GM12878 (cell line): Measurements from ENCODE around the gene MRPL23. TPM values are rescaled to one million over a fixed set of nuclear protein-coding genes. Genes with fewer than 3 reads are reported as not detected.

ENCODE experiments used
- ATAC-seq: fragments of 200-7000 bp; cut with Tn5 transposase; 3 replicates; pipeline ENCODE4 v1.9.1; 2020; ENCODE audit warnings: mild to moderate bottlenecking, moderate library complexity
- BruUV-seq: library from RNA; stranded (reverse); fragments of 400-500 nt; replicated peaks from 2 replicates; lab custom pipeline; 2021; lab: Mats Ljungman, UMichigan
- CTCF ChIA-PET: fragments of 300-600 bp; sonication (Branson Sonifier 250); formaldehyde crosslinking; extraction: SDS; loops from one replicate; lab custom pipeline; 2021; ENCODE audit warnings: inconsistent platforms; lab: Yijun Ruan, JAX
- POLR2A ChIA-PET: fragments of 350-600 bp; formaldehyde crosslinking; extraction: SDS; loops from one replicate; lab custom pipeline; 2021; ENCODE audit warnings: inconsistent platforms; lab: Charles Lee
- RAD21 ChIA-PET: fragments of 300-600 bp; sonication (Branson Sonifier 250); formaldehyde crosslinking; loops from one replicate; lab custom pipeline; 2023; ENCODE audit warnings: antibody characterized with exemption; ENCODE audit not compliant: unreplicated experiment; lab: Charles Lee
- SMC1A ChIA-PET: fragments of 300-600 bp; sonication (Branson Sonifier 250); formaldehyde crosslinking; loops from one replicate; lab custom pipeline; 2023; ENCODE audit not compliant: unreplicated experiment, uncharacterized antibody; lab: Charles Lee
- DNase-seq: peaks from one replicate; pipeline ENCODE4 v3.0.0-alpha.2; 2011; ENCODE audit warnings: low read depth, low spot score
- FAIRE-seq: peaks from 3 replicates; lab custom pipeline; 2011; peaks lifted over from hg19 to GRCh38; lab: Jason Lieb, UNC
- H2AFZ ChIP-seq: 2 replicates; pipeline ENCODE4 v1.6.0; 2011; ENCODE audit warnings: low read depth, low read length, control low read depth; ENCODE audit not compliant: control insufficient read depth
- H3K27ac ChIP-seq: 2 replicates; pipeline ENCODE4 v1.5.1; 2011; ENCODE audit warnings: control low read depth; ENCODE audit not compliant: control insufficient read depth, insufficient read depth
- H3K27me3 ChIP-seq, 2 experiments: replicated peaks in 1 of 2; 2 replicates each; pipeline versions ENCODE4 v1.6.0 to v1.6.1; 2011; ENCODE audit warnings: low read length in 1 of 2; ENCODE audit not compliant: control insufficient read depth in 2 of 2, insufficient read depth in 2 of 2
- H3K36me3 ChIP-seq, 2 experiments: 2 replicates each; pipeline ENCODE4 v1.5.1; 2011; ENCODE audit warnings: low read length in 1 of 2; ENCODE audit not compliant: control insufficient read depth in 2 of 2, insufficient read depth in 2 of 2
- H3K4me1 ChIP-seq: 2 replicates; pipeline ENCODE4 v1.6.1; 2011; ENCODE audit warnings: mild to moderate bottlenecking, low read length, moderate library complexity, mixed read lengths; ENCODE audit not compliant: control insufficient read depth, insufficient read depth
- H3K4me2 ChIP-seq: 2 replicates; pipeline ENCODE4 v1.6.0; 2011; ENCODE audit warnings: control low read depth; ENCODE audit not compliant: control insufficient read depth, insufficient read depth
- H3K4me3 ChIP-seq: fragments of 200-600 bp; sonication (generic); 2 replicates; pipeline ENCODE4 v1.5.1; 2016
- H3K79me2 ChIP-seq: 2 replicates; pipeline ENCODE4 v1.6.0; 2011; ENCODE audit warnings: low read length; ENCODE audit not compliant: control insufficient read depth, insufficient read depth
- H3K9ac ChIP-seq: 2 replicates; pipeline ENCODE4 v1.8.0; 2011; ENCODE audit warnings: low read length, control low read depth, mixed read lengths; ENCODE audit not compliant: control insufficient read depth, insufficient read depth
- H3K9me3 ChIP-seq: replicated peaks from 3 replicates; pipeline ENCODE4 v1.5.1; 2011; ENCODE audit warnings: mild to moderate bottlenecking, low read length; ENCODE audit not compliant: control insufficient read depth, insufficient read depth
- H4K20me1 ChIP-seq: 2 replicates; pipeline ENCODE4 v1.6.0; 2011; ENCODE audit not compliant: control insufficient read depth, insufficient read depth
- ATF3 ChIP-seq: IDR thresholded peaks from 2 replicates; pipeline ENCODE4 v1.6.1; 2011; ENCODE audit warnings: low read depth, mild to moderate bottlenecking, low read length, moderate library complexity, borderline replicate concordance; ENCODE audit errors: extremely low read depth
- BRCA1 ChIP-seq: IDR thresholded peaks from 2 replicates; pipeline ENCODE4 v1.6.1; 2011; ENCODE audit warnings: low read depth, low read length, improper control_type of control experiment
- CBFB ChIP-seq: IDR thresholded peaks from 2 replicates; pipeline ENCODE4 v1.6.1; 2016; ENCODE audit warnings: antibody characterized with exemption, low read depth
- CHD1 ChIP-seq: IDR thresholded peaks from 2 replicates; pipeline ENCODE4 v1.6.1; 2012; ENCODE audit warnings: low read depth, low read length, improper control_type of control experiment
- CUX1 ChIP-seq: IDR thresholded peaks from 2 replicates; pipeline ENCODE4 v1.6.1; 2012; ENCODE audit warnings: improper control_type of control experiment, low read depth, low read length; ENCODE audit not compliant: insufficient replicate concordance
- ESRRA ChIP-seq: IDR thresholded peaks from 2 replicates; pipeline ENCODE4 v1.6.1; 2012; ENCODE audit warnings: mild to moderate bottlenecking, low read length, improper control_type of control experiment
- GATAD2B ChIP-seq: fragments of 450-650 bp; conservative IDR thresholded peaks from 2 replicates; pipeline ENCODE4 v1.6.1; 2017; ENCODE audit warnings: low read depth, mild to moderate bottlenecking, moderate library complexity
- LARP7 ChIP-seq: fragments of 450-650 bp; IDR thresholded peaks from 2 replicates; pipeline ENCODE4 v1.6.1; 2017; ENCODE audit warnings: mild to moderate bottlenecking
- MTA3 ChIP-seq: IDR thresholded peaks from 2 replicates; pipeline ENCODE4 v1.6.1; 2012; ENCODE audit warnings: low read length, inconsistent platforms, borderline replicate concordance
- MYB ChIP-seq: fragments of 150-350 bp; IDR thresholded peaks from 2 replicates; pipeline ENCODE4 v1.6.1; 2014; ENCODE audit warnings: mild to moderate bottlenecking, low read depth, low read length, borderline replicate concordance
- NR2C2 ChIP-seq: IDR thresholded peaks from 2 replicates; pipeline ENCODE4 v1.6.1; 2011; ENCODE audit warnings: borderline replicate concordance, low read depth; ENCODE audit not compliant: control insufficient read depth, insufficient read length
- POLR2AphosphoS2 ChIP-seq: IDR thresholded peaks from 2 replicates; pipeline ENCODE4 v1.6.1; 2011; ENCODE audit warnings: low read depth, mild to moderate bottlenecking, low read length, improper control_type of control experiment, moderate library complexity
- RB1 ChIP-seq: fragments of 450-650 bp; formaldehyde crosslinking; IDR thresholded peaks from 2 replicates; pipeline ENCODE4 v1.6.1; 2017; ENCODE audit warnings: mild to moderate bottlenecking, borderline replicate concordance
- TCF3 ChIP-seq: IDR thresholded peaks from 2 replicates; pipeline ENCODE4 v1.6.1; 2012; ENCODE audit warnings: low read depth, mild to moderate bottlenecking, low read length, borderline replicate concordance; ENCODE audit not compliant: insufficient read depth
- ZBTB40 ChIP-seq: fragments of 450-650 bp; IDR thresholded peaks from 2 replicates; pipeline ENCODE4 v1.6.1; 2016; ENCODE audit warnings: mild to moderate bottlenecking, moderate library complexity, borderline replicate concordance
- ZNF24 ChIP-seq: fragments of 450-650 bp; IDR thresholded peaks from 2 replicates; pipeline ENCODE4 v1.6.1; 2017; ENCODE audit warnings: antibody characterized with exemption, mild to moderate bottlenecking
- WGBS: methylation state at CpG from one replicate; pipeline ENCODE4 v1.1.6; 2016; ENCODE audit warnings: low lambda C conversion rate; ENCODE audit not compliant: insufficient replicate concordance, insufficient coverage; ENCODE audit errors: missing lambda C conversion rate; 5-methylcytosine and 5-hydroxymethylcytosine counted together
- in situ Hi-C: fragments of 300-500 bp; cut with MboI; formaldehyde crosslinking; loops from 9 replicates; pipeline ENCODE4 v1.14.3; 2018; ENCODE audit warnings: mixed read lengths
- intact Hi-C: fragments of 100-400 bp; cut with micrococcal nuclease; formaldehyde crosslinking; loops from one replicate; pipeline ENCODE4 v1.14.2; 2022; ENCODE audit not compliant: unreplicated experiment
- polyA plus RNA-seq, 11 experiments: library from polyadenylated mRNA; depleted of rRNA in 4 of 11; unstranded in 6 of 11; stranded (reverse) in 5 of 11; fragments of >200 nt; fragmentation: Nextera tagmentation in 4 of 11; fragmentation: Illumina TruSeq in 1 of 11; extraction: Ambion mirVana in 4 of 11; extraction: Trizol in 1 of 11; gene quantifications; 1 replicate in 1 of 11; 2 replicates in 10 of 11; pipeline versions ENCODE4 v1.2.1 to v1.2.3, GENCODE V29; 2011 to 2016; ENCODE audit warnings: inconsistent platforms in 2 of 11, missing spikeins in 2 of 11, low read depth in 1 of 11
- total RNA-seq, 4 experiments: library from RNA; depleted of rRNA in 3 of 4; stranded (reverse); fragments of >200 nt in 3 of 4; fragmentation: Illumina TruSeq in 1 of 4; extraction: Trizol in 1 of 4; gene quantifications; 2 replicates each; pipeline versions ENCODE4 v1.2.1 to v1.2.3, GENCODE V29; 2013 to 2021

The MRPL23 gene
- total and polyA plus RNA-seq, 10 of the 15 experiments (the other 5 are each of a cell fraction or from before 2014, with no cell fraction given), result 1.6 to 207 (median 126) TPM

- ChIA-PET SMC1A (no interaction called here), CTCF (interaction anchor here (0.7 to 0.8 kb wide), 2 partner anchors 67 to 201 kb away, joined by 3 read pairs; no protein-coding TSS in a partner anchor), RAD21 (interaction anchor here (1.8 kb wide), 1 partner anchor 117 kb away, joined by 3 read pairs; no protein-coding TSS in a partner anchor), POLR2A (no interaction called here)
- intact Hi-C loops, result no loop called here
- no peaks in the 10 kb centered on the region for H3K27me3 ChIP-seq
- WGBS, result no CpG with 5 or more reads among the region's 15 CpGs
- no peaks in the 10 kb centered on the region for H3K4me1 ChIP-seq
- TF ChIP-seq NR2C2 (no peak), ESRRA (no peak), MTA3 (no peak), POLR2AphosphoS2 (no peak), TCF3 (no peak), RB1 (no peak), ZBTB40 (no peak), CUX1 (no peak), CHD1 (no peak), ATF3 (no peak), MYB (no peak), ZNF24 (no peak), CBFB (no peak), GATAD2B (no peak), LARP7 (no peak), BRCA1 (no peak)
- H3K36me3 ChIP-seq, result no peaks in the 10 kb centered on the region
- in situ Hi-C loops, result no loop called here
- ATAC-seq, result no peak
- DNase-seq, result no peak
- BruUV-seq, result no TSS peak
- FAIRE-seq, result no peak
- no peak overlapping the region for H3K9ac ChIP-seq
- no peak overlapping the region for H3K4me3 ChIP-seq
- H3K9me3 ChIP-seq, result no peaks in the 10 kb centered on the region
- no peak overlapping the region for H3K4me2 ChIP-seq
- no peak overlapping the region for H2AFZ ChIP-seq
- H3K79me2 ChIP-seq, result no peaks in the 10 kb centered on the region
- no peak overlapping the region for H3K27ac ChIP-seq
- H4K20me1 ChIP-seq, result no peaks in the 10 kb centered on the region
Observed at GRCh38 chr11:1949922-1950321, 2.8 kb downstream of the MRPL23 start.
